PC-9 (cell line): ENCODE data around the gene SLC5A9. TPM values are rescaled to one million over a fixed set of nuclear protein-coding genes. Genes with fewer than 3 reads are reported as not detected.

Source experiments
- BruUV-seq: library from RNA; stranded (reverse); fragments of 400-500 nt; replicated peaks from 2 replicates; lab custom pipeline; 2021; lab: Mats Ljungman, UMichigan
- CTCF ChIA-PET: fragments of 300-600 bp; sonication (Branson Sonifier 250); formaldehyde crosslinking; loops from one replicate; lab custom pipeline; 2022; ENCODE audit warnings: antibody characterized with exemption; lab: Charles Lee
- POLR2A ChIA-PET: fragments of 300-600 bp; sonication (Branson Sonifier 250); formaldehyde crosslinking; loops from one replicate; lab custom pipeline; 2022; ENCODE audit warnings: antibody characterized with exemption; ENCODE audit not compliant: unreplicated experiment; lab: Charles Lee
- DNase-seq, 2 experiments: peaks; one replicate each; pipeline versions ENCODE4 v3.0.0 to v3.0.0-alpha.2; 2015 to 2022; ENCODE audit warnings: mixed read lengths in 1 of 2
- H2AFZ ChIP-seq: fragments of 200-600 bp; sonication (generic); 2 replicates; pipeline ENCODE4 v1.8.1; 2017; ENCODE audit warnings: antibody characterized with exemption
- H3F3A ChIP-seq: fragments of 200-600 bp; sonication (generic); 2 replicates; pipeline ENCODE4 v1.8.1; 2017; ENCODE audit warnings: antibody characterized with exemption, mild to moderate bottlenecking, low read depth; ENCODE audit not compliant: insufficient read depth
- H3K27ac ChIP-seq: fragments of 200-600 bp; sonication (generic); 2 replicates; pipeline ENCODE4 v1.6.1; 2016; ENCODE audit warnings: mixed run types
- H3K27me3 ChIP-seq: fragments of 200-600 bp; sonication (generic); 2 replicates; pipeline ENCODE4 v1.6.1; 2016; ENCODE audit warnings: low read depth, mixed run types; ENCODE audit not compliant: insufficient read depth
- H3K36me3 ChIP-seq: fragments of 200-600 bp; sonication (generic); 2 replicates; pipeline ENCODE4 v1.6.1; 2016; ENCODE audit warnings: low read depth, mixed run types
- H3K4me1 ChIP-seq: fragments of 200-600 bp; sonication (generic); replicated peaks from 2 replicates; pipeline ENCODE4 v1.6.1; 2016; ENCODE audit warnings: mixed run types; ENCODE audit not compliant: insufficient read depth
- H3K4me2 ChIP-seq: fragments of 200-600 bp; sonication (generic); 2 replicates; pipeline ENCODE4 v1.6.1; 2017; ENCODE audit warnings: mixed run types
- H3K4me3 ChIP-seq: fragments of 200-600 bp; sonication (generic); 2 replicates; pipeline ENCODE4 v1.6.1; 2016; ENCODE audit warnings: mixed run types
- H3K79me2 ChIP-seq: fragments of 200-600 bp; sonication (generic); 2 replicates; pipeline ENCODE4 v1.6.1; 2017; ENCODE audit warnings: low read depth, mixed run types
- H3K9me2 ChIP-seq: fragments of 200-600 bp; sonication (generic); 2 replicates; pipeline ENCODE4 v1.8.1; 2017; ENCODE audit warnings: mild to moderate bottlenecking; ENCODE audit not compliant: insufficient read depth
- H3K9me3 ChIP-seq: fragments of 200-600 bp; sonication (generic); 2 replicates; pipeline ENCODE4 v1.8.1; 2016; ENCODE audit warnings: low read depth; ENCODE audit not compliant: insufficient read depth
- H4K20me1 ChIP-seq: fragments of 200-600 bp; sonication (generic); 2 replicates; pipeline ENCODE4 v1.8.1; 2017; ENCODE audit not compliant: insufficient read depth
- CTCF ChIP-seq: fragments of 200-600 bp; sonication (generic); conservative IDR thresholded peaks from 2 replicates; pipeline ENCODE4 v1.6.1; 2017; ENCODE audit warnings: mixed run types, antibody characterized with exemption, mild to moderate bottlenecking, moderate library complexity
- EZH2 ChIP-seq: fragments of 200-600 bp; sonication (generic); IDR thresholded peaks from 2 replicates; pipeline ENCODE4 v1.8.0; 2017; ENCODE audit warnings: antibody characterized with exemption, low read depth
- intact Hi-C: fragments of 100-400 bp; cut with micrococcal nuclease; formaldehyde crosslinking; loops from one replicate; pipeline ENCODE4 v1.10.0; 2022; ENCODE audit not compliant: unreplicated experiment
- total RNA-seq: library from RNA; stranded (reverse); gene quantifications from 2 replicates; pipeline ENCODE4 v1.2.3, GENCODE V29; 2021

Gene SLC5A9
- total RNA-seq, 1 experiment from 2014 or later, result not detected

- POLR2A ChIA-PET, result no interaction called here
- Histone ChIP-seq H3K4me3 (no peak overlapping the region), H2AFZ (no peak overlapping the region), H3K9me3 (no peaks in the 10 kb centered on the region), H3K27ac (no peak overlapping the region), H3K4me2 (no peak overlapping the region), H3F3A (no peaks in the 10 kb centered on the region), H3K79me2 (no peaks in the 10 kb centered on the region), H4K20me1 (no peaks in the 10 kb centered on the region), H3K9me2 (no peaks in the 10 kb centered on the region), H3K4me1 (no peaks in the 10 kb centered on the region), H3K27me3 (peaks cover 12% of the 10 kb centered on the region; the same call in 1 of the 2 replicates), H3K36me3 (no peaks in the 10 kb centered on the region)
- TF ChIP-seq EZH2, result no peak
- no peak for TF ChIP-seq CTCF
- DNase-seq, result no peak
- BruUV-seq, result no TSS peak
- CTCF ChIA-PET, result no interaction called here
- intact Hi-C loops, result no loop called here
These were observed 4.9 kb downstream of the SLC5A9 start for GRCh38 chr1:48227165-48228013.

- Histone ChIP-seq H2AFZ (no peak overlapping the region), H3K9me2 (no peaks in the 10 kb centered on the region), H3K4me1 (no peaks in the 10 kb centered on the region), H3K27me3 (peaks cover 12% of the 10 kb centered on the region; the same call in 1 of the 2 replicates), H3K79me2 (no peaks in the 10 kb centered on the region), H4K20me1 (no peaks in the 10 kb centered on the region), H3K9me3 (no peaks in the 10 kb centered on the region), H3F3A (no peaks in the 10 kb centered on the region), H3K4me3 (no peak overlapping the region), H3K4me2 (no peak overlapping the region), H3K36me3 (no peaks in the 10 kb centered on the region), H3K27ac (no peak overlapping the region)
- ChIA-PET POLR2A (no interaction called here), CTCF (no interaction called here)
- DNase-seq, result no peak
- BruUV-seq, result no TSS peak
- intact Hi-C loops, result no loop called here
- TF ChIP-seq CTCF (no peak), EZH2 (no peak)
These were observed 5.6 kb downstream of the SLC5A9 start for GRCh38 chr1:48228156-48228555.

GRCh38 chr1:48229317-48229716, 6.8 kb downstream of the SLC5A9 start:
- Histone ChIP-seq H3K9me3 (no peaks in the 10 kb centered on the region), H3K27me3 (peaks cover 7% of the 10 kb centered on the region; the same call in 1 of the 2 replicates), H3K4me1 (no peaks in the 10 kb centered on the region), H3K36me3 (no peaks in the 10 kb centered on the region), H2AFZ (no peak overlapping the region), H3K4me2 (no peak overlapping the region), H3K4me3 (no peak overlapping the region), H3K9me2 (no peaks in the 10 kb centered on the region), H4K20me1 (no peaks in the 10 kb centered on the region), H3K79me2 (no peaks in the 10 kb centered on the region), H3F3A (no peaks in the 10 kb centered on the region), H3K27ac (no peak overlapping the region)
- no TSS peak for BruUV-seq
- DNase-seq, result no peak
- TF ChIP-seq EZH2 (no peak), CTCF (no peak)
- CTCF ChIA-PET, result no interaction called here
- POLR2A ChIA-PET, result no interaction called here
- intact Hi-C loops, result no loop called here
